Pancreas (tissue), 10 donors: ENCODE measurements around the gene DESI1. TPM values are rescaled to one million over a fixed set of nuclear protein-coding genes. Genes with fewer than 3 reads are reported as not detected.
"Not testable (repeated sequence)": the region's sequence is repeated elsewhere in the genome, so short reads cannot be mapped to it uniquely, and the experiment has no call there.

Source experiments
- ATAC-seq, 4 donors: fragments of 200-7000 bp; cut with Tn5 transposase; one replicate each; pipeline versions ENCODE4 v1.8.0 to v1.9.1; 2020; ENCODE audit warnings: mild to moderate bottlenecking in 4 of 4, moderate library complexity in 4 of 4
- DNase-seq, 6 donors: peaks; one replicate each; pipeline ENCODE4 v3.0.0-alpha.2; 2020
- FAIRE-seq: peaks from 2 replicates; lab custom pipeline; 2012; peaks lifted over from hg19 to GRCh38; lab: Jason Lieb, UNC
- H3K27ac ChIP-seq, 4 donors: fragments of 200-600 bp; sonication (generic); 1 replicate in 3 of 4; 2 replicates in 1 of 4; pipeline versions ENCODE4 v1.5.0 to v1.8.0; 2020
- H3K27me3 ChIP-seq, 4 donors: fragments of 200-600 bp; one replicate each; pipeline ENCODE4 v1.8.0; 2021
- H3K36me3 ChIP-seq, 3 donors: fragments of 200-600 bp; sonication (generic) in 1 of 3; one replicate each; pipeline versions ENCODE4 v1.5.0 to v1.8.0; 2020 to 2021
- H3K4me1 ChIP-seq, 3 donors: fragments of 200-600 bp; one replicate each; pipeline ENCODE4 v1.8.0; 2021
- H3K4me3 ChIP-seq, 4 donors: fragments of 200-600 bp; sonication (generic) in 2 of 4; one replicate each; pipeline versions ENCODE4 v1.5.0 to v1.8.0; 2020 to 2021
- H3K9me3 ChIP-seq, 4 donors: fragments of 200-600 bp; one replicate each; pipeline ENCODE4 v1.8.0; 2021
- CTCF ChIP-seq, 4 donors: fragments of 200-600 bp; sonication (generic) in 3 of 4; IDR thresholded peaks; one replicate each; pipeline versions ENCODE4 v1.5.0 to v1.8.0; 2021; ENCODE audit warnings: antibody characterized with exemption in 4 of 4
- WGBS, 2 donors: extraction: QIAGEN DNeasy Blood & Tissue Kit; methylation state at CpG; one replicate each; pipeline ENCODE4 v1.1.7; 2013; 5-methylcytosine and 5-hydroxymethylcytosine counted together
- intact Hi-C, 3 donors: fragments of 100-400 bp; cut with DNase I; formaldehyde crosslinking; loops; one replicate each; pipeline versions ENCODE4 v1.11.1 to v1.14.2; 2022
- polyA plus RNA-seq, 2 donors: library from polyadenylated mRNA; stranded (reverse); fragments of 200-250 nt; gene quantifications; one replicate each; pipeline ENCODE4 v1.2.3, GENCODE V29; 2013
- total RNA-seq, 6 donors: library from RNA; stranded (reverse); fragmentation: NEBNext Ultra II Directional in 4 of 6; extraction: Animal tissue kit (Norgen Biotek cat#: 25700) in 4 of 6; gene quantifications; one replicate each; pipeline versions ENCODE4 v1.2.1 to v1.2.4, GENCODE V29; 2021 to 2023
- donor health status: healthy with polysubstance abuse.
- donor health status: DM: no; HTN: no; CAD: no; lungs with moderate emphysema.
- donor health status: DM: no; HTN: no; CAD: no.
- donor health status: control.
- donor health status: control.
- donor health status: Bipolar disorder and iron deficiency.
- donor health status: DM: yes; HTN: yes; CAD: no.
- donor health status: DM: no; HTN: no; CAD: no.
- donor health status: DM: no; HTN: no; CAD: no.
- donor health status: DM: yes; HTN: yes; CAD: no.

Gene DESI1
- total and polyA plus RNA-seq, 8 donors: 8.2 to 14.8 (median 9.6) TPM

GRCh38 chr22:41560095-41560471 is 60.8 kb downstream of the DESI1 start:
- no peak for ATAC-seq
- no peak for FAIRE-seq
- DNase-seq: no peak
- Histone ChIP-seq H3K4me1 (peaks cover 0 to 24% (median 8%) of the 10 kb centered on the region in 3 donors), H3K27me3 (no peaks in the 10 kb centered on the region), H3K9me3 (no peaks in the 10 kb centered on the region), H3K36me3 (no peaks in the 10 kb centered on the region), H3K27ac (peak overlapping the region in 1 of 4 donors; percentile 71), H3K4me3 (no peak overlapping the region)
- no peak for TF ChIP-seq CTCF (IDR thresholded peaks at IDR 0.05)
- 55 to 70% methylated on average over 6 of the region's 6 CpGs for WGBS, 2 donors
- intact Hi-C loops: no loop called here

- peak overlapping the region in 1 of 4 donors; percentile 34 for H3K27ac ChIP-seq
- peaks cover 0 to 22% (median 4%) of the 10 kb centered on the region in 3 donors for H3K4me1 ChIP-seq
- ATAC-seq, H3K9me3 ChIP-seq, intact Hi-C loops, H3K36me3 ChIP-seq, H3K27me3 ChIP-seq, FAIRE-seq, DNase-seq, H3K4me3 ChIP-seq: not testable (repeated sequence)
- 94 to 98% methylated on average over 13 of the region's 13 CpGs for WGBS, 2 donors
These were observed 62.6 kb downstream of the DESI1 start for GRCh38 chr22:41558241-41558630.

- peak in 4 of 6 donors; percentile 58 to 75 (median 68) for DNase-seq
- intact Hi-C loops: no loop called here
- no peaks in the 10 kb centered on the region for H3K36me3 ChIP-seq
- no peak for FAIRE-seq
- H3K27me3 ChIP-seq: no peaks in the 10 kb centered on the region
- peaks cover 0 to 18% (median 0%) of the 10 kb centered on the region in 3 donors for H3K4me1 ChIP-seq
- peak in 3 of 4 donors; percentile 57 to 76 (median 70) for ATAC-seq
- H3K4me3 ChIP-seq: no peak overlapping the region
- TF ChIP-seq CTCF (IDR thresholded peaks at IDR 0.05): no peak
- peak overlapping the region in 1 of 4 donors; percentile 34 for H3K27ac ChIP-seq
- 44% methylated on average over 19 of the region's 19 CpGs for WGBS, 2 donors
- H3K9me3 ChIP-seq: no peaks in the 10 kb centered on the region
These were observed 63.2 kb downstream of the DESI1 start for GRCh38 chr22:41557401-41558240.

- WGBS, 2 donors: 90 to 91% methylated on average over 10 of the region's 10 CpGs
- H3K27ac ChIP-seq: peak overlapping the region in 1 of 4 donors; percentile 34
- H3K9me3 ChIP-seq: no peaks in the 10 kb centered on the region
- ATAC-seq (no peak), FAIRE-seq (no peak), DNase-seq (no peak)
- no peaks in the 10 kb centered on the region for H3K36me3 ChIP-seq
- H3K27me3 ChIP-seq: no peaks in the 10 kb centered on the region
- intact Hi-C loops: no loop called here
- H3K4me3 ChIP-seq: no peak overlapping the region
- no peak for TF ChIP-seq CTCF (IDR thresholded peaks at IDR 0.05)
- H3K4me1 ChIP-seq: peaks cover 0 to 16% (median 0%) of the 10 kb centered on the region in 3 donors
These were observed 64.3 kb downstream of the DESI1 start for GRCh38 chr22:41556561-41556960.

GRCh38 chr22:41555325-41555982 is 65.4 kb downstream of the DESI1 start:
- 80 to 86% methylated on average over 7 of the region's 7 CpGs for WGBS, 2 donors
- ATAC-seq: no peak

More at GRCh38 chr22:41555325-41555982, 65.4 kb downstream of the DESI1 start:
- DNase-seq: no peak
- no peak for TF ChIP-seq CTCF (IDR thresholded peaks at IDR 0.05)
- FAIRE-seq: no peak
- Histone ChIP-seq H3K9me3 (no peaks in the 10 kb centered on the region), H3K4me3 (no peak overlapping the region), H3K27me3 (no peaks in the 10 kb centered on the region), H3K4me1 (peaks cover 0 to 15% (median 0%) of the 10 kb centered on the region in 3 donors), H3K36me3 (no peaks in the 10 kb centered on the region), H3K27ac (no peak overlapping the region)
- intact Hi-C loops: no loop called here
